CD4-positive, alpha-beta memory T cell (primary cell): ENCODE data around the gene CDC42SE2. TPM values are rescaled to one million over a fixed set of nuclear protein-coding genes. Genes with fewer than 3 reads are reported as not detected.

Source experiments
- CTCF ChIA-PET: fragments of 350-600 bp; sonication (Branson Sonifier 250); formaldehyde crosslinking; loops from one replicate; lab custom pipeline; 2021; ENCODE audit warnings: inconsistent platforms; ENCODE audit not compliant: partially characterized antibody; lab: Charles Lee
- POLR2A ChIA-PET: fragments of 350-600 bp; sonication (Branson Sonifier 250); formaldehyde crosslinking; loops from one replicate; lab custom pipeline; 2021; ENCODE audit not compliant: partially characterized antibody; lab: Charles Lee
- DNase-seq, 5 donors: peaks; one replicate each; pipeline versions ENCODE4 v3.0.0 to v3.0.0-alpha.2; 2020 to 2022; ENCODE audit warnings: mixed read lengths in 1 of 5
- H3K27ac ChIP-seq: one replicate; pipeline ENCODE4 v1.7.0; 2013; ENCODE audit warnings: low read depth, low read length
- H3K27me3 ChIP-seq: 2 replicates; pipeline ENCODE4 v1.7.0; 2013; ENCODE audit warnings: mild to moderate bottlenecking, low read length, moderate library complexity; ENCODE audit not compliant: insufficient read depth
- H3K36me3 ChIP-seq: 2 replicates; pipeline ENCODE4 v1.7.0; 2013; ENCODE audit warnings: mild to moderate bottlenecking, low read length, moderate library complexity; ENCODE audit not compliant: insufficient read depth
- H3K4me1 ChIP-seq: 2 replicates; pipeline ENCODE4 v1.7.0; 2013; ENCODE audit warnings: mild to moderate bottlenecking, low read length, moderate library complexity; ENCODE audit not compliant: insufficient read depth
- H3K4me3 ChIP-seq, 2 donors: one replicate each; pipeline ENCODE4 v1.7.0; 2013; ENCODE audit warnings: low read length in 2 of 2, mild to moderate bottlenecking in 1 of 2
- H3K9me3 ChIP-seq, 2 donors: one replicate each; pipeline ENCODE4 v1.7.0; 2013; ENCODE audit warnings: low read length in 2 of 2, control low read depth in 1 of 2; ENCODE audit not compliant: control insufficient read depth in 1 of 2
- H3K27ac Mint-ChIP-seq, 7 donors: one replicate each; pipeline ENCODE4 v1.8.0; 2020 to 2021; ENCODE audit warnings: mixed read lengths in 7 of 7, mild to moderate bottlenecking in 6 of 7, inconsistent platforms in 3 of 7, moderate library complexity in 3 of 7
- H3K27me3 Mint-ChIP-seq, 2 donors: one replicate each; pipeline ENCODE4 v1.8.0; 2020 to 2021; ENCODE audit warnings: mixed read lengths in 2 of 2
- H3K36me3 Mint-ChIP-seq, 2 donors: one replicate each; pipeline ENCODE4 v1.8.0; 2020 to 2021; ENCODE audit warnings: mixed read lengths in 2 of 2, inconsistent platforms in 1 of 2, mild to moderate bottlenecking in 1 of 2
- H3K4me1 Mint-ChIP-seq, 4 donors: one replicate each; pipeline ENCODE4 v1.8.0; 2020 to 2021; ENCODE audit warnings: mixed read lengths in 4 of 4, mild to moderate bottlenecking in 1 of 4
- H3K4me3 Mint-ChIP-seq, 8 donors: one replicate each; pipeline ENCODE4 v1.8.0; 2020 to 2021; ENCODE audit warnings: mixed read lengths in 8 of 8, mild to moderate bottlenecking in 7 of 8, moderate library complexity in 6 of 8, inconsistent platforms in 3 of 8
- H3K9me3 Mint-ChIP-seq, 8 donors: one replicate each; pipeline ENCODE4 v1.8.0; 2020 to 2021; ENCODE audit warnings: mixed read lengths in 8 of 8, mild to moderate bottlenecking in 5 of 8, inconsistent platforms in 3 of 8, moderate library complexity in 1 of 8
- intact Hi-C: fragments of 100-400 bp; cut with micrococcal nuclease; formaldehyde crosslinking; loops from one replicate; pipeline ENCODE4 v1.15.1; 2023
- polyA plus RNA-seq, 2 donors: library from polyadenylated mRNA; unstranded; fragments of 300-500 nt; fragmentation: Illumina TruSeq; gene quantifications; one replicate each; pipeline ENCODE4 v1.2.3, GENCODE V29; 2021
- total RNA-seq, 2 experiments: library from RNA; stranded (reverse); gene quantifications; one replicate each; pipeline ENCODE4 v1.2.3, GENCODE V29; 2021

CDC42SE2 gene
- total and polyA plus RNA-seq, 4 experiments from 2014 or later = 298 to 773 (median 365) TPM

DNA sequence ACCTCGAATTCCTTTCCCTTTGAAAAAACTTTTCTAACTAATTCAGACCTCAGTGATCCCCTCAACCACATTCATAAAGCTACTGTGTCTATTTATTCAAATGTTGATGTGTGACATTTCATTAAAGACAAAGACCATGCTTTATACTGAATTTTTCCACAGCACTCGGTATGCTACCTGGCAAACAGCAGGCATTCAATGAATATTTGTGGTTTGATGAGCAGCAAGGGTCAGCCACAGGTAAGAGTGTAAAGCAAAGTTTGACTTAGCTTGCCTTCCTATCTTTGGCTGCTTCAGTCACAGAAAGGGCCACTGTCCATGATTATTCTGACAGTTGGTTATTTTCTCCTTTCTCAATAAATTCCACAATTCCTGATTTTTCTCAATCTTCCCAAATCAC lies 5.1 kb upstream of the CDC42SE2 start:
- peak overlapping the region in 1 of 2 donors; percentile 35 for H3K4me3 ChIP-seq
- DNase-seq = no peak
- H3K27me3 ChIP-seq = no peaks in the 10 kb centered on the region
- H3K36me3 ChIP-seq = peaks cover 3% of the 10 kb centered on the region
- peaks cover 78% of the 10 kb centered on the region for H3K4me1 ChIP-seq
- H3K27ac Mint-ChIP-seq = peak overlapping the region; percentile 91 to 97 (median 94)
- peak overlapping the region; percentile 64 for H3K27ac ChIP-seq
- no peaks in the 10 kb centered on the region for H3K9me3 ChIP-seq
- ChIA-PET POLR2A (interaction anchor here (0.7 to 20.3 kb wide), 17 partner anchors 8 to 137 kb away, joined by 3 to 1078 read pairs (median 4); partner anchors contain the start of genes CDC42SE2 and HINT1), CTCF (interaction anchor here (0.8 to 4.9 kb wide), 8 partner anchors 7 to 127 kb away, joined by 3 to 39 read pairs (median 4); partner anchors contain the start of genes CDC42SE2 and HINT1)
- H3K9me3 Mint-ChIP-seq = no peaks in the 10 kb centered on the region
- H3K36me3 Mint-ChIP-seq = peaks cover 25 to 42% of the 10 kb centered on the region in 2 donors
- peak overlapping the region; percentile 76 to 91 (median 82) for H3K4me3 Mint-ChIP-seq
- no peaks in the 10 kb centered on the region for H3K27me3 Mint-ChIP-seq
- intact Hi-C loops = no loop called here
- H3K4me1 Mint-ChIP-seq = peaks cover 48 to 85% (median 64%) of the 10 kb centered on the region in 4 donors

DNA sequence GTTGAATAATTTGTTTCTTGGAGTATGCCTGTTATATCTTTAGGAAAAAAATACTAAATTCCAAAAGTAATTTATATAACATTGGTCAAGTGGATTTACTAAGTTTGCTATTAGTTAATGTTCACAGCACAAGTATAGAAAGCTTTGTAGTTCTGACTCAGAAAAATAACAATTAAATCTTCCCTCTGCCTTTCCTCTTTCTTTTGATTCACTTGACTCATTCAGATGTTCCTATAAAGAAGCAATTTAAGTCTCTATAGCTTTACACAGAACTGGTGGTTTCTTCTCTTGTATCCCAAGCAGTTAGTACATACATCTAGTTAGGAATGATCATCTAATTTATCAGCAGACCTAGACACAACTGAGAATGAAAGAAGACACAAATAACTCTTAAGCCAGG lies 4.5 kb upstream of the CDC42SE2 start:
- no peak for DNase-seq
- H3K36me3 ChIP-seq = peaks cover 3% of the 10 kb centered on the region
- no peaks in the 10 kb centered on the region for H3K27me3 ChIP-seq
- no peaks in the 10 kb centered on the region for H3K9me3 ChIP-seq
- H3K4me3 ChIP-seq = no peak overlapping the region
- intact Hi-C loops = no loop called here
- peaks cover 78% of the 10 kb centered on the region for H3K4me1 ChIP-seq
- Mint-ChIP-seq H3K9me3 (no peaks in the 10 kb centered on the region), H3K4me1 (peaks cover 48 to 79% (median 64%) of the 10 kb centered on the region in 4 donors), H3K27ac (peak overlapping the region; percentile 59 to 96 (median 88)), H3K36me3 (peaks cover 25 to 40% of the 10 kb centered on the region in 2 donors), H3K27me3 (no peaks in the 10 kb centered on the region), H3K4me3 (peak overlapping the region in 7 of 8 donors; percentile 21 to 91 (median 65))
- POLR2A ChIA-PET = interaction anchor here (1.0 to 20.3 kb wide), 11 partner anchors 9 to 135 kb away, joined by 3 to 1078 read pairs (median 8); partner anchors contain the start of genes CDC42SE2 and HINT1
- peak overlapping the region; percentile 64 for H3K27ac ChIP-seq
- CTCF ChIA-PET = interaction anchor here (1.0 to 3.8 kb wide), 7 partner anchors 12 to 126 kb away, joined by 3 to 27 read pairs (median 3); partner anchors contain the start of gene HINT1

DNA sequence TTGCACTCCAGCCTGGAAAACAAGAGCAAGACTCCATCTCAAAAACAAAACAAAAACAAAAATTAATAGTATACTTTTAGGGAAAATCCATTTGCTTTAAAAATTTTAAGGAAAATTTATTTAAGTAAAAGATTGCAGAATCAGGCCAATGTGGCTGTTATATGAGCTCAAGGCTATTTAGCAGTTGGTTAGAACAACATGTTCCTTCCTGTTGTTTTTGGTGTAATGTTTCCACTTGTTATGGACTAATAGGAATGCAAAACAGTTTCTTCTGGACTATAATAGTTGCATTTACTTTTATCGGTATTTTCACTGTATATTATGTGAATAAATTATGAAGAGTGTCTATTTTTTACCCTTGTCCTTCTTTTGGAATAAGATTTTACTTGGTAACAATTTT lies 3.0 kb upstream of the CDC42SE2 start:
- ChIA-PET CTCF (interaction anchor here (0.8 to 2.0 kb wide), 4 partner anchors 96 to 123 kb away, joined by 3 to 6 read pairs (median 3); partner anchors contain the start of gene HINT1), POLR2A (interaction anchor here (0.6 to 30.3 kb wide), 8 partner anchors 2 to 136 kb away, joined by 3 to 1078 read pairs (median 45); partner anchors contain the start of genes CDC42SE2 and HINT1)
- H3K36me3 ChIP-seq = peaks cover 3% of the 10 kb centered on the region
- no peak overlapping the region for H3K4me3 ChIP-seq
- H3K4me1 ChIP-seq = peaks cover 72% of the 10 kb centered on the region
- no peak for DNase-seq
- peak overlapping the region in 6 of 7 donors; percentile 53 to 92 (median 63) for H3K27ac Mint-ChIP-seq
- peaks cover 43 to 73% (median 59%) of the 10 kb centered on the region in 4 donors for H3K4me1 Mint-ChIP-seq
- intact Hi-C loops = loop anchor here (10.0 kb wide), 1 partner anchor 534 kb away; the partner anchor contains the start of gene FNIP1
- no peak overlapping the region for H3K27ac ChIP-seq
- no peaks in the 10 kb centered on the region for H3K27me3 Mint-ChIP-seq
- H3K9me3 Mint-ChIP-seq = no peaks in the 10 kb centered on the region
- H3K36me3 Mint-ChIP-seq = peaks cover 26 to 51% of the 10 kb centered on the region in 2 donors
- H3K4me3 Mint-ChIP-seq = peak overlapping the region in 6 of 8 donors; percentile 37 to 63 (median 52)
- H3K27me3 ChIP-seq = no peaks in the 10 kb centered on the region
- no peaks in the 10 kb centered on the region for H3K9me3 ChIP-seq

DNA sequence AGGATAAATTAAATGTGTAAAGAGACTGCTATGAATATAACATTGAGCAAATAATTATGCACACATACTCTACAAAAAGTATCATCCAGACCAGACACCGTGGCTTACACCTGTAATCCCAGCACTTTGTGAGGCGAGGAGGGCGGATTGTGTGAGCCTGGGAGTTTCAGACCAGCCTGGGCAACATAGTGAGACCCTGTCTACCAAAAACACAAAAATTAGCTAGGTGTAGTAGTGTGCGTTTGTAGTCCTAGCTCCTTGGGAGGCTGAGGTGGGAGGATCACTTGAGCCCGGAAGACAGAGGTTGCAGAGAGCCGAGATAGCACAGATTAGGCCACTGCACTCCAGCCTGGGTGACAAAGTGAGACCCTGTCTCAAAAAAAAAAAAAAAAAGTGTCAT lies 2.4 kb upstream of the CDC42SE2 start:
- Mint-ChIP-seq H3K9me3 (no peaks in the 10 kb centered on the region), H3K4me1 (peaks cover 38 to 68% (median 53%) of the 10 kb centered on the region in 4 donors), H3K36me3 (peaks cover 20 to 48% of the 10 kb centered on the region in 2 donors), H3K27ac (peak overlapping the region in 6 of 7 donors; percentile 7 to 92 (median 22)), H3K4me3 (peak overlapping the region in 5 of 8 donors; percentile 2 to 78 (median 26)), H3K27me3 (no peaks in the 10 kb centered on the region)
- Histone ChIP-seq H3K9me3 (no peaks in the 10 kb centered on the region), H3K4me3 (no peak overlapping the region), H3K4me1 (peaks cover 66% of the 10 kb centered on the region), H3K27ac (peak overlapping the region; percentile 1), H3K27me3 (no peaks in the 10 kb centered on the region), H3K36me3 (no peaks in the 10 kb centered on the region)
- POLR2A ChIA-PET = interaction anchor here (0.6 to 30.3 kb wide), 11 partner anchors 2 to 136 kb away, joined by 3 to 1078 read pairs (median 23); partner anchors contain the start of genes CDC42SE2 and HINT1
- DNase-seq = no peak
- CTCF ChIA-PET = interaction anchor here (0.8 to 5.6 kb wide), 6 partner anchors 9 to 122 kb away, joined by 3 to 49 read pairs (median 3); partner anchors contain the start of gene HINT1
- intact Hi-C loops = loop anchor here (10.0 kb wide), 1 partner anchor 533 kb away; the partner anchor contains the start of gene FNIP1

DNA sequence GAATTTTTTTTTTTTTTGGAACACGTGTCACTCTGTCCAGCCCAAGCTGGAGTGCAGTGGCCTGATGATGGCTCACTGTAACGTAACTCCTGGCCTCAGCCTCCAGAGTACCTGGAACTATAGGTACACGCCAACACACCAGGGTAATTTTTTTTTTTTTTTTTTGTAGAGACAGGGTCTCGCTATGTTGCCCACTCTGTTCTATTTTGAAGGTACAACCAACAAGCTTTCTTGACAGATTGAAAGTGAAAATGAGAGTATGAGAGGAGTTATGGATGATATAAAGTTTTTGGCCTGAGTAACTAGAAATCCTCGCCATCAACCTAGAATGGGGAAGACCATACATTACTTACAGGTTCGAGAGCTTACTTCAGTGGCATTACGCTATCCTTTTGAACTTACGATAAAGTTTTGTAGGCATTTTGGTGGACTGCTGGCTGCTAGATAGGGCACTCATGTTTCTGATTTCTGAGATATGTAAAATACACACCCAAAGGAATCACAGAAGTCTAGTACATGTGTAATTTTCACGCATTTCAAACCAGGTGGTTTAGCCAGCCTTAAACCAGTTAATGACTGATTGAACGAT lies 806 bp upstream of the CDC42SE2 start:
- ChIA-PET POLR2A (interaction anchor here (0.6 to 30.3 kb wide), 35 partner anchors 4 to 269 kb away, joined by 3 to 1078 read pairs (median 7); partner anchors contain the start of genes CDC42SE2 and HINT1), CTCF (interaction anchor here (0.7 to 5.6 kb wide), 10 partner anchors 8 to 152 kb away, joined by 3 to 49 read pairs (median 5); no protein-coding TSS in a partner anchor)
- H3K4me3 Mint-ChIP-seq = peak overlapping the region; percentile 89 to 95 (median 92)
- H3K36me3 ChIP-seq = no peaks in the 10 kb centered on the region
- H3K4me1 Mint-ChIP-seq = peaks cover 30 to 63% (median 45%) of the 10 kb centered on the region in 4 donors
- intact Hi-C loops = loop anchor here (1.0 to 10.0 kb wide), 4 partner anchors 9 to 532 kb away; partner anchors contain the start of genes FNIP1 and LYRM7
- peak overlapping the region; percentile 96 for H3K27ac ChIP-seq
- peaks cover 63% of the 10 kb centered on the region for H3K4me1 ChIP-seq
- peak overlapping the region; percentile 95 to 99 for H3K4me3 ChIP-seq
- DNase-seq = no peak
- peak overlapping the region; percentile 88 to 98 (median 94) for H3K27ac Mint-ChIP-seq
- peaks cover 16 to 47% of the 10 kb centered on the region in 2 donors for H3K36me3 Mint-ChIP-seq
- no peaks in the 10 kb centered on the region for H3K9me3 ChIP-seq
- no peaks in the 10 kb centered on the region for H3K9me3 Mint-ChIP-seq
- no peaks in the 10 kb centered on the region for H3K27me3 Mint-ChIP-seq
- no peaks in the 10 kb centered on the region for H3K27me3 ChIP-seq

DNA sequence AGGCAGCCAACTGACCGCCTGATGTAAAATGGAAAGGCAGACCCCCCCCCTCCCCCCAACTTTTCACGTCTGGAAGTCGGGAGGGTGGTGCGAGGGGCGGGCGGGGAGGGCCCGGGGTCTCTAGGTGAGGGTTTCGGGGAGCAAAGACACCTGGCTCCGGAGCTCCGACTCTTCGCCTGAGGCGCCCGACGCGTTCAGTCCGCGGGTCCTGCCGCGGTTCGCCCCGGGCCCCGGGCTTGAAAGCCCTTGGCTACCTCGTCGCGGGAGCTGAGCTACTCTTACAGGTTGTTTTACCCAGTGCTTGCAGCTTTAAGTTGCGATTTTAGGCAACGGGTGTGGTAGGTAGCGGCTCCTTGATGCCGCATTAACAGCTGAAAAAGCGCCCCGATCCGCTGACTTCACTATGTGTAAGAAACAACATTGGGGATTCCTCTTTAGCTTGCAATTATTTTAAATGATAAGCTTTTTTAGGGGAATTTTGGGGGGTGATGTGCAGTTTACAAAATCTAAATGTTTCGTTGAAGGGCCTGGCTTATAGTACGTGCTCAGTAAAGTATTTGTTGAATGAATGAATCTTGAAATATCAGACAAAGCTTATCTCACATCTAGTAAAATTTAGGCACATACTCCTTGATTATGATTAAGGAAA lies 722 bp downstream of the CDC42SE2 start:
- H3K9me3 Mint-ChIP-seq = no peaks in the 10 kb centered on the region
- peak overlapping the region; percentile 88 to 95 (median 93) for H3K4me3 Mint-ChIP-seq
- Histone ChIP-seq H3K9me3 (no peaks in the 10 kb centered on the region), H3K36me3 (no peaks in the 10 kb centered on the region), H3K27ac (peak overlapping the region; percentile 96), H3K4me3 (peak overlapping the region; percentile 97 to 99), H3K4me1 (peaks cover 63% of the 10 kb centered on the region), H3K27me3 (no peaks in the 10 kb centered on the region)
- no peaks in the 10 kb centered on the region for H3K27me3 Mint-ChIP-seq
- H3K27ac Mint-ChIP-seq = peak overlapping the region; percentile 88 to 98 (median 95)
- ChIA-PET POLR2A (interaction anchor here (0.6 to 30.3 kb wide), 45 partner anchors 5 to 195 kb away, joined by 3 to 1078 read pairs (median 6); partner anchors contain the start of genes CDC42SE2 and HINT1), CTCF (interaction anchor here (1.1 to 5.9 kb wide), 23 partner anchors 8 to 151 kb away, joined by 3 to 68 read pairs (median 10); partner anchors contain the start of gene HINT1)
- peaks cover 17 to 62% (median 40%) of the 10 kb centered on the region in 4 donors for H3K4me1 Mint-ChIP-seq
- intact Hi-C loops = loop anchor here (1.0 to 10.0 kb wide), 7 partner anchors 8 to 530 kb away; partner anchors contain the start of gene FNIP1
- peaks cover 4 to 35% of the 10 kb centered on the region in 2 donors for H3K36me3 Mint-ChIP-seq
- peak in 2 of 5 donors; percentile 39 to 68 for DNase-seq
